Stimulated activated CD4-positive, alpha-beta T cell treated with anti-CD3 and anti-CD28 coated beads, TNF-alpha, amount 100 ng/mL, for 24 hours (primary cell): ENCODE measurements around the gene TBX1.

Source experiments
- DNase-seq, 3 experiments: peaks; one replicate each; pipeline ENCODE4 v3.0.0-alpha.2; 2020; ENCODE audit warnings: low read depth in 3 of 3

TBX1 gene

DNA sequence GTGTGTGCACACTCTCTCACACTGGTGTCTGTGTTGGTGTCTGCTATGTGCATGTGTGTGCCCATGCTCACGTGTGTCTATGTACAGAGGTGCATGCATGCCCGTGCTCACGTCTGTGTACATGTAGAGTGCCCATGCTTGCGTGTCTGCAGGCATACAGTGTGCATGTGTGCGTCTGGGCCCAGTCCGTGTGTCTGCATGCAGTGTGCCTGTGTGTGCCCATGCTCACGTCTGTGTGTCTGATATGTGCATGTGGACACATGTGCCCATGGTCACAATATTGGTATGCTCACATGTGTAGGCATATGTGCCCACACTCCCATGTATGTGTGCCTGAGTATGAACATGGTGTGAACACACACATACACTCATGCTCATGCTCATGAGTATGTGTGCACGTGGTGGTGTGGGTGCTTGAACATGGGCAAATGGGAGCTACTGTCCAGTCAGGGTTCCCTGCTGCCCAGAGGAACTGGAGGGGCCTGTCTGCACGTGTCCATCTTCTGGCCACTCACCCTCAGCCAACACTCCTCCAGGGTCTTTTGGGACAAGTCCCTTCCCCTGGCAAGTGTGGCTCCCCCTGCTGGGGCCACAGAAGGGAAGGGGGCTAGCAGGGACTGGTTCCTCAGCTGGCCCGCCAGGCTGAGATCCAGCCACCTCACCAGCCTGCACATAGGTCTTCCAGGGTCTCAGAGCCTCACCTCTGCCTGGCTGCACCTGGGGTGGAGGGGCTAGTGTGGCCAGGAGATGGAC is 7.3 kb upstream of the TBX1 start:
- no peak for DNase-seq

- no peak for DNase-seq
Observed at GRCh38 chr22:19753996-19754700, 6.4 kb upstream of the TBX1 start.

- DNase-seq: no peak
Observed at GRCh38 chr22:19754701-19755144, 5.9 kb upstream of the TBX1 start.

GRCh38 chr22:19755145-19755710 is 5.3 kb upstream of the TBX1 start:
- DNase-seq: no peak

DNA sequence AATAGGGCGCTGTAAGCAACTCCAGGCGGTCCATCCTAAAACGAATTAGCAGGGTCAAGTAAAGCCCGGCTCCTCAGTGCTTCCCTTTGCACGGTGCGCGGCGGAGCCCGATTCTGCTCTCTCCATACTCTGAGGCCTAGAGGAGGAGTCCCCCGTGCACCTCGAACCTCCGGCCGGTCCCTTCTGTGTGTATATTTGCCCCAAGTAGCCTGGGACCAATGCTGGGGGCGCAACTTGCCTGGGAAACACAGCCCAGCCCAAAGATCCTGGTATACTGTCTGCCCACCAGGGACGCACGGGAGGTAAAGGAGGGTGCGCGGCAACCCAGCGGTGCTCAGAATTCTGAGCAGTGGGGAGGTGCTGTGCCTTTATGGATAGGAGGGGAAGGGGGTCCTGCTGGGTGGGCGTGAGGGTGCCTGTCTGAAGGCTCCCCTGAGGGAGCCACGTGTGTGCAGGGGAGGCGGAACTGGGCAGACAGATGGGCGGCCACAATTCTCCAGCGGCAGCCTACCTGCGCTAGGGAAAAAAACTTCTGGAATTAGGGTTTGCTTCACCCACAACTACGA is 4.8 kb upstream of the TBX1 start:
- DNase-seq: no peak

DNA sequence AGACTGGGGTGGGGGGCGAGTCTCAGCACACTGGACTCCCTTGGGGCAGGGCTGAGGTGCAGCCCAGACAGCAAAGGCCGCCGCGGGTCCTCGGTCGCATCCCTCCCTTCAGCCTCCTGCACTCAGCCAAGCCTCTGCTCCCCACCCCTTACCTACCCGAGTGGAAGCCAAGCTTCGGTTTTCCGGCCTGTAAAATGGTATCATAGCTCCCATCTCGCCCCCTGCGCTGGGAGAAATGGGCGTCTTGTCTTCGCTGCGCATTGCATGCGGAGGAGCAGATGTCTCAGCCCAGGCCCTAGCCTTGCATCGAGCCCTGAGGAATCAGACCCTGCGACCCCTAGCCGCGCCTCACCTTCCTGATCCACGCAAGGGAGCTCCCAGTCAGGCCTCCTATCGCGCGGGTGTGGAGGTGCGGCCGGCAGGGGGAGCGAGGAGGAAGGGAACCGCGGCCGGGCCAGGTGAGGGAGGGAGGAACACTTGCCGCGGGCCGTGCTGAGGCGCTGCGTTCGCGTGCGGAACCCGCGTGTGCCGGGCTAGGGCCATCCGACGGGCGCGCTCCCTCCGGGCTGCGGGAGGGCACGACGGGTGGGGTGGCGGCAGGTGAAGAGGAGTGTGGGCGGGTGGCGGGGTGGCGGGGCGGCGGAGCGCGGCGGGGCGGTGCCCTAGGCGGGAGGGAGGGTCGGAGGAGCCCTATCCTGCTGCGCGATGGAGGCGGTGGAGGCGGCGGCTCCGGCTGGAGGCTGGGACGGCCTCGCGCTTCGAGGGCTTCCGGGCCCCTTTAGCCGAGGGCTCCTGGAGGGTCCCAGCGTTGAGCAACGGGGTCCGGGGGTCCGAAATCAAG is 4.1 kb upstream of the TBX1 start:
- DNase-seq: peak; percentile 28 to 68 (median 34)

DNA sequence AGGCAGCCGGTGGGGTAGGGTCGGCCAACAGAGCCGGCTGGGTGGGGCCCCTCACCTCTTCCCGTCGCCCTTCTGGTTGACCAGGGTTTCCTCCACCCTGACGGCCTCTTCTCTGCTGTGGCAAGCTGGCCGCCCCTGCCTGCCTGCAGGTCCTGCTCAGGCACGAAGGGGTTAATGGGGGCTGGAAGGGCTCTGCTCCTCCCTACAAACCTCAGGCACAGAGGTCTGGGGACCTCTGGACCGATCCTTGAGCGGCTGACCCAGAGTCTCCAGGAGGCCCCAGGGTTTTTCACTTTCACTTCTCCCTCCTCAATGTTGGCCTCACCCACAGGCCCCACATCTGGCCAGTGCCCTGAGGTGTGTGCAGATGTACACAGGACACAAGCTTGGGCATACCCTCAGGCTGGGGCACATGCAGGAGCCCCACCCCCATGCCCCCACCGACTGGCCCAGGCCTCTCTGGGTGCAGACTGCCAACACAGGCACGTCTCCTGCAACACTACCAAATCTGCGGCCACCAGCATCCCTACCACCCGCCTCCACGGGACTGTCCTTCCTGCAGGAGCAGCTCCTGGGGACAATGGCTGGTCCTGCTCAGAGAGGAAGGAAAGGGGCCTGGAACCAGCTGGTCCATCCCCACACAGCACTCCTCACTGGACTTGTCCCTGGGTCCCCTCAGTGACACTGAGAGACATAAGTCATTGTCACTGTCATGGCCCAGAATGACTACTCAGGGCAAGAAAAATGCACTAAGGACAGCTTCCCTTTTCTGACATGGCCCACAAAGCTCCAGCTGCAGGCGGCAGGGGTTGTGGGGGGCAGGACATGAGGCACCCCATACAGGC is 3.2 kb upstream of the TBX1 start:
- DNase-seq: no peak

GRCh38 chr22:19757985-19758895 is 2.3 kb upstream of the TBX1 start:
- DNase-seq: no peak

GRCh38 chr22:19758896-19759426 is 1.6 kb upstream of the TBX1 start:
- DNase-seq: no peak

- DNase-seq: no peak
Observed at GRCh38 chr22:19759427-19760057, 1.0 kb upstream of the TBX1 start.

DNA sequence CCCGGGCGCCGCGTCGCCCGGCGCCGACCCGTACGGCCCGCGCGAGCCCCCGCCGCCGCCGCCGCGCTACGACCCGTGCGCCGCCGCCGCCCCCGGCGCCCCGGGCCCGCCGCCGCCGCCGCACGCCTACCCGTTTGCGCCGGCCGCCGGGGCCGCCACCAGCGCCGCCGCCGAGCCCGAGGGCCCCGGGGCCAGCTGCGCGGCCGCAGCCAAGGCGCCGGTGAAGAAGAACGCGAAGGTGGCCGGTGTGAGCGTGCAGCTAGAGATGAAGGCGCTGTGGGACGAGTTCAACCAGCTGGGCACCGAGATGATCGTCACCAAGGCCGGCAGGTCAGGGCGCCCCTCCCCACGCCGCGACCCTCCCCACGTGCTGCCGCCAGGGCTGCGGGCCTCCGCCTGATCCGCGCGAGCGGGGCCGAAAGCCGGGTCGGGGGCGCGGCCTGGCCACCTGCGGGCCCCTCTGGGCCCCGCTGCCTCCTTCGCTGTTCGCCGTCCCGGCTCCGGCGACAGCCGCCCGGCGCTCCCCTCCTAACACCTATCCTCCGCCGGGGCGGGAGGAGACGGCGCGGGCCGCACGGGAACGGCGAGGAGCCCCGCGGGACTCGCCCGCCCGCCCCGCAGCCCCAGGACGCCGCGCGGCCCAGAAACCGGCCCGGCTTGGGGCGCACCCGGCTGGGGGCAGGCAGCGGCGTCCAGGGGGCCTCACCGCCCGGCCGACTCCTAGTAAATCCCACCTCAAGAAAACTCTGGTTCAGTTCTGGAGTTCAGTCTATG is 560 bp downstream of the TBX1 start:
- no peak for DNase-seq

GRCh38 chr22:19761725-19762567 is 1.4 kb downstream of the TBX1 start:
- DNase-seq: no peak

DNA sequence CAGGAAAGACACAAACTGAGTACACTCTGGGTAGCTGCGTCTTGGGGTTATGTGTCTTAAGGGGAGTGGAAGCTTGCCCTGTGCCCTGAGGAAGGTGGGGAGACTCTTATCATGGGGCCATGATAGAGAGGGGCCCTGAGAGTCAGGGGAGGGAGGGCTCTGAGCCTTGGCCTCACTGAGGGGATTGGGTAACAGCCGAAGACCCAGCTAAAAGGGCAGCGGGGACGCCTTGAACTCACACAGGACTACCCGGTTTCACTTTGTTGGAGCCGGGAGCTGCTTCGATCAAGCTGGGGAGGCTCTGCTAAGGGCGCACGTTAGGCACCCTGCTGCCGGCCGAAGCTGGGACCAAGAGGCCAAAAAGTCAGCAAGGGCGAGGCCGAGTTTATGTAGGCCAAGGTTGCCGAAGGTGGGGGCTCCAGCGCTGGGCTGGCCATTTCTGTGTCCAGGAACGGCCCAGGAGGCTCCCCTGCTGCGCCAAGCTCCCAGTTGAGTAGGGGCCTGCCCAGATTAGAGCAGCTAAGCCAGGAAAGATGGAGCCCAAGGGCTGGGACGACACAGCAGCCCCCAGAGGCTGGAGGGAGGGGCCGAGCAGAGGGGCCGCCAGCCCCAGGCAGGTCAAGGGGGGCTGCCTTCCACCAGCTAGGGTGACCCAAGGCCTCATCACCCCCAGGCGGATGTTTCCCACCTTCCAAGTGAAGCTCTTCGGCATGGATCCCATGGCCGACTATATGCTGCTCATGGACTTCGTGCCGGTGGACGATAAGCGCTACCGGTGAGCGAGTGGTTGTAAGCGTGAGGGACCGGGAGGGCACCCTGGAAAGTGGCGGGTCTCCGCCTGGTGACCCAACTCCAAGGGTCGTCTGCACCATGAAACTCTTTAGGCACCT is 2.2 kb downstream of the TBX1 start:
- DNase-seq: no peak

DNA sequence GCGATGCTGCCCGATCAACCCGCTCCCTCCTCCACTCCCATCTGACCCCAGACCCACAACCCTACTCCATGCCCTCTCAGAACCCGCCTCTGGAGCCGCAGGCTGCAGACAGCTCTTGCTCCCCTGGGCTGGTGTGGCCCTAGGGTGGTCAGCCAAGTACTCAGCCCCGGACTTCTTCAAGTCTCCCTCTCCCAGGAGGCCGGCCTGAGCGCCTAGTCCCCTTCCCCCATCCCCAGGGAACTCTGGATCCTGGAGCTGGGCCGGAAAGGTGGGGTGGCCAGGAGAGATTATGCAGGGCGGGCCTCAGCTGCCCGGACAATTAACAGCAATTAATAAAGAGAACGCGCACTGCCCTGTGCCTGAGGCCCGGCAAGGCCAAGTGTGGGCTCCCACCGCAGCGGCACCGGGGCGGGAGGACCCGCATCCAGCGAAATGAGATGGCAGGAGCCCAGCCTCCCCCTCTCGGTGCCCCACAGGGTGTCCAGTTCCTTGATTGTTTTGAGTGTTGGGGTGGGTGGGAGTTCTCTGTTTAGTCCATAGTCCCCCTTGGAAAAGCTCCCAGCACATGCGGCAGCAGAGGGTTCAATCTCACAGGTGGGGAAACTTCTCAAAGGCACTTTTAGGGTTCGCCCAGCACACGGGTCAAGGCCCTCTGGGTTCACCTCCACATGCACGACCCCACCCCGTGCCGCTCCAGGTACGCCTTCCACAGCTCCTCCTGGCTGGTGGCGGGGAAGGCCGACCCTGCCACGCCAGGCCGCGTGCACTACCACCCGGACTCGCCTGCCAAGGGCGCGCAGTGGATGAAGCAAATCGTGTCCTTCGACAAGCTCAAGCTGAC is 3.1 kb downstream of the TBX1 start:
- DNase-seq: no peak

GRCh38 chr22:19764299-19764593 is 3.7 kb downstream of the TBX1 start:
- no peak for DNase-seq
